HCT116 (cell line): ENCODE measurements around the gene UTS2B. TPM values are rescaled to one million over a fixed set of nuclear protein-coding genes. Genes with fewer than 3 reads are reported as not detected.

Source experiments
- ATAC-seq: fragments of 200-7000 bp; cut with Tn5 transposase; 2 replicates; pipeline ENCODE4 v1.9.1; 2020; ENCODE audit warnings: mild to moderate bottlenecking, moderate library complexity
- BruUV-seq: library from RNA; stranded (reverse); fragments of 400-500 nt; replicated peaks from 2 replicates; lab custom pipeline; 2021; lab: Mats Ljungman, UMichigan
- CTCF ChIA-PET: fragments of 300-600 bp; sonication (Branson Sonifier 250); formaldehyde crosslinking; loops from one replicate; lab custom pipeline; 2021; ENCODE audit warnings: antibody characterized with exemption; lab: Charles Lee
- POLR2A ChIA-PET: fragments of 300-600, 350-600 bp; sonication (Branson Sonifier 250); formaldehyde crosslinking; loops from one replicate; lab custom pipeline; 2021; ENCODE audit warnings: antibody characterized with exemption; lab: Charles Lee
- RAD21 ChIA-PET, 2 experiments: fragments of 300-600 bp; sonication (Branson Sonifier 250); formaldehyde crosslinking; loops; one replicate each; lab custom pipeline; 2023; ENCODE audit warnings: low total read pairs in 2 of 2; ENCODE audit not compliant: uncharacterized antibody in 2 of 2, unreplicated experiment in 2 of 2, low non-redundant PET in 1 of 2; lab: Charles Lee
- DNase-seq: peaks from one replicate; pipeline ENCODE4 v3.0.0-alpha.2; 2010; ENCODE audit warnings: low read depth, low spot score
- H2AFZ ChIP-seq: fragments of 200-600 bp; shearing (Covaris generic), sonication (generic); 2 replicates; pipeline ENCODE4 v1.6.1; 2017; ENCODE audit warnings: low read depth, mixed run types, mixed read lengths, antibody characterized with exemption, low read length; ENCODE audit not compliant: poor library complexity, severe bottlenecking
- H3K27ac ChIP-seq: 2 replicates; pipeline ENCODE4 v1.5.1; 2012; ENCODE audit warnings: low read depth, low read length
- H3K27me3 ChIP-seq: fragments of 200-600 bp; sonication (generic); 2 replicates; pipeline ENCODE4 v1.6.1; 2016; ENCODE audit warnings: mixed run types, low read length, mixed read lengths; ENCODE audit not compliant: insufficient read depth
- H3K36me3 ChIP-seq, 2 experiments: fragments of 200-500 bp in 1 of 2; fragments of 200-600 bp in 1 of 2; sonication (Bioruptor generic) in 1 of 2; sonication (generic) in 1 of 2; 2 replicates each; pipeline versions ENCODE4 v1.5.1 to v1.6.1; 2014 to 2016; ENCODE audit warnings: low read length in 2 of 2, inconsistent platforms in 1 of 2, mixed read lengths in 1 of 2, mixed run types in 1 of 2; ENCODE audit not compliant: insufficient read depth in 2 of 2, control insufficient read depth in 1 of 2
- H3K4me1 ChIP-seq, 2 experiments: fragments of 200-600 bp in 1 of 2; sonication (generic) in 1 of 2; 2 replicates each; pipeline versions ENCODE4 v1.5.1 to v1.6.1; 2012 to 2017; ENCODE audit warnings: low read length in 2 of 2, inconsistent platforms in 1 of 2, mild to moderate bottlenecking in 1 of 2, mixed read lengths in 1 of 2, mixed run types in 1 of 2, moderate library complexity in 1 of 2; ENCODE audit not compliant: insufficient read depth in 2 of 2, control insufficient read depth in 1 of 2
- H3K4me2 ChIP-seq: fragments of 200-600 bp; sonication (generic); 2 replicates; pipeline ENCODE4 v1.6.1; 2017; ENCODE audit warnings: mixed run types, low read length, mixed read lengths
- H3K4me3 ChIP-seq, 2 experiments: fragments of 200-600 bp in 1 of 2; sonication (generic) in 1 of 2; replicated peaks in 1 of 2; 2 replicates each; pipeline ENCODE4 v1.5.1; 2011 to 2016; ENCODE audit warnings: low read length in 2 of 2, control low read depth in 1 of 2, low read depth in 1 of 2, mild to moderate bottlenecking in 1 of 2, mixed read lengths in 1 of 2, mixed run types in 1 of 2
- H3K79me2 ChIP-seq: fragments of 200-600 bp; sonication (generic); 2 replicates; pipeline ENCODE4 v1.6.1; 2017; ENCODE audit warnings: mild to moderate bottlenecking, mixed run types, low read length, moderate library complexity, mixed read lengths; ENCODE audit not compliant: insufficient read depth
- H3K9ac ChIP-seq: fragments of 200-600 bp; sonication (generic); 2 replicates; pipeline ENCODE4 v1.6.1; 2016; ENCODE audit warnings: low read length, mixed read lengths
- H3K9me2 ChIP-seq: fragments of 200-600 bp; sonication (generic), shearing (Covaris generic); 2 replicates; pipeline ENCODE4 v1.6.1; 2017; ENCODE audit warnings: mixed run types, mild to moderate bottlenecking, moderate library complexity; ENCODE audit not compliant: insufficient read depth
- H3K9me3 ChIP-seq, 2 experiments: fragments of 200-500 bp in 1 of 2; fragments of 200-600 bp in 1 of 2; sonication (Bioruptor generic) in 1 of 2; sonication (generic) in 1 of 2; 2 replicates each; pipeline ENCODE4 v1.6.1; 2014 to 2017; ENCODE audit warnings: low read length in 2 of 2, mixed read lengths in 2 of 2, inconsistent platforms in 1 of 2, low read depth in 1 of 2, mild to moderate bottlenecking in 1 of 2, mixed run types in 1 of 2, moderate library complexity in 1 of 2; ENCODE audit not compliant: control insufficient read depth in 1 of 2, insufficient read depth in 1 of 2
- H4K20me1 ChIP-seq: fragments of 200-600 bp; sonication (generic), shearing (Covaris generic); 2 replicates; pipeline ENCODE4 v1.6.1; 2017; ENCODE audit warnings: mixed run types, mild to moderate bottlenecking, moderate library complexity; ENCODE audit not compliant: insufficient read depth
- ATF3 ChIP-seq: IDR thresholded peaks from 2 replicates; pipeline ENCODE4 v1.6.1; 2012
- CBX3 ChIP-seq: IDR thresholded peaks from 2 replicates; pipeline ENCODE4 v1.6.1; 2012; ENCODE audit warnings: low read depth
- CEBPB ChIP-seq: IDR thresholded peaks from 2 replicates; pipeline ENCODE4 v1.6.1; 2012; ENCODE audit warnings: low read depth
- EZH2phosphoT487 ChIP-seq: fragments of 200-600 bp; IDR thresholded peaks from 2 replicates; pipeline ENCODE4 v1.6.1; 2018; ENCODE audit warnings: antibody characterized with exemption, borderline replicate concordance
- FOSL1 ChIP-seq: IDR thresholded peaks from 2 replicates; pipeline ENCODE4 v1.6.1; 2012; ENCODE audit warnings: low read depth
- JUND ChIP-seq: IDR thresholded peaks from 2 replicates; pipeline ENCODE4 v1.6.1; 2012
- MAX ChIP-seq: IDR thresholded peaks from 2 replicates; pipeline ENCODE4 v1.6.1; 2012
- REST ChIP-seq: IDR thresholded peaks from 2 replicates; pipeline ENCODE4 v1.6.1; 2012; ENCODE audit warnings: low read depth
- SIN3A ChIP-seq: IDR thresholded peaks from 2 replicates; pipeline ENCODE4 v1.6.1; 2012; ENCODE audit warnings: low read depth
- SP1 ChIP-seq: IDR thresholded peaks from 2 replicates; pipeline ENCODE4 v1.6.1; 2012; ENCODE audit warnings: low read depth
- SRF ChIP-seq: IDR thresholded peaks from 2 replicates; pipeline ENCODE4 v1.6.1; 2012; ENCODE audit warnings: low read depth
- TCF7L2 ChIP-seq: IDR thresholded peaks from 2 replicates; pipeline ENCODE4 v1.7.0; 2011; ENCODE audit warnings: borderline replicate concordance, inconsistent platforms; ENCODE audit not compliant: insufficient read depth, insufficient read length; ENCODE audit errors: extremely low read depth
- YY1 ChIP-seq: IDR thresholded peaks from 2 replicates; pipeline ENCODE4 v1.6.1; 2011; ENCODE audit warnings: low read length, low read depth, moderate library complexity, mild to moderate bottlenecking; ENCODE audit not compliant: insufficient replicate concordance; ENCODE audit errors: extremely low read depth
- ZBTB33 ChIP-seq: IDR thresholded peaks from 2 replicates; pipeline ENCODE4 v1.6.1; 2011; ENCODE audit warnings: mild to moderate bottlenecking, low read length, moderate library complexity; ENCODE audit not compliant: insufficient replicate concordance; ENCODE audit errors: extremely low read depth
- ZNF274 ChIP-seq: fragments of 200-500 bp; sonication (Bioruptor generic); IDR thresholded peaks from 2 replicates; pipeline ENCODE4 v1.6.1; 2014; ENCODE audit warnings: mild to moderate bottlenecking, low read depth, low read length, inconsistent platforms
- intact Hi-C: fragments of 100-400 bp; cut with micrococcal nuclease; formaldehyde crosslinking; loops from 2 replicates; pipeline ENCODE4 v1.10.0; 2022
- total RNA-seq: library from RNA; stranded (reverse); gene quantifications from one replicate; pipeline ENCODE4 v1.2.1, GENCODE V29; 2021; ENCODE audit not compliant: unreplicated experiment

UTS2B gene
- total RNA-seq, 1 experiment from 2014 or later, result 0.59 TPM

GRCh38 chr3:191342006-191342405 is 11.7 kb upstream of the UTS2B start:
- Histone ChIP-seq H3K9ac (no peak overlapping the region), H3K36me3 (no peaks in the 10 kb centered on the region; a peak in 1 of 4 replicates), H4K20me1 (no peaks in the 10 kb centered on the region; the same call in 1 of the 2 replicates), H3K4me1 (peaks cover 8 to 33% of the 10 kb centered on the region in 2 experiments), H2AFZ (no peak overlapping the region), H3K79me2 (peaks cover 99% of the 10 kb centered on the region), H3K4me3 (no peak overlapping the region), H3K27me3 (no peaks in the 10 kb centered on the region), H3K4me2 (no peak overlapping the region), H3K27ac (no peak overlapping the region), H3K9me3 (no peaks in the 10 kb centered on the region), H3K9me2 (no peaks in the 10 kb centered on the region)
- no peak for TF ChIP-seq EZH2phosphoT487
- ChIA-PET RAD21 (no interaction called here), POLR2A (no interaction called here), CTCF (interaction anchor here (1.2 kb wide), 1 partner anchor 98 kb away, joined by 4 read pairs; no protein-coding TSS in a partner anchor)
- intact Hi-C loops, result no loop called here
- no peak for DNase-seq
- no TSS peak for BruUV-seq
- no peak for ATAC-seq

GRCh38 chr3:191340966-191341365 is 10.6 kb upstream of the UTS2B start:
- no peaks in the 10 kb centered on the region; the same call in 1 of the 2 replicates for H4K20me1 ChIP-seq

More at GRCh38 chr3:191340966-191341365, 10.6 kb upstream of the UTS2B start:
- no peak overlapping the region for H3K4me3 ChIP-seq
- POLR2A ChIA-PET, result interaction anchor here (1.6 kb wide), 1 partner anchor 12 kb away, joined by 3 read pairs; the partner anchor contains the start of gene CCDC50
- no peaks in the 10 kb centered on the region for H3K9me3 ChIP-seq
- peaks cover 18 to 43% of the 10 kb centered on the region in 2 experiments for H3K4me1 ChIP-seq
- no peak for ATAC-seq
- no peaks in the 10 kb centered on the region for H3K9me2 ChIP-seq
- RAD21 ChIA-PET, result no interaction called here
- no peak overlapping the region for H2AFZ ChIP-seq
- CTCF ChIA-PET, result no interaction called here
- no peak for DNase-seq
- intact Hi-C loops, result no loop called here
- H3K27ac ChIP-seq, result no peak overlapping the region
- BruUV-seq, result no TSS peak
- H3K79me2 ChIP-seq, result peaks cover 99% of the 10 kb centered on the region
- H3K27me3 ChIP-seq, result no peaks in the 10 kb centered on the region
- TF ChIP-seq JUND, result no peak
- no peak for TF ChIP-seq SP1
- TF ChIP-seq CBX3, result no peak
- TF ChIP-seq SIN3A, result no peak
- TF ChIP-seq YY1, result no peak
- no peak for TF ChIP-seq SRF
- TF ChIP-seq ZBTB33, result no peak
- TF ChIP-seq CEBPB, result no peak
- no peak for TF ChIP-seq ATF3
- no peak for TF ChIP-seq TCF7L2
- no peak for TF ChIP-seq FOSL1
- TF ChIP-seq MAX, result no peak
- no peak for TF ChIP-seq ZNF274
- TF ChIP-seq REST, result no peak
- H3K9ac ChIP-seq, result no peak overlapping the region
- no peak overlapping the region for H3K4me2 ChIP-seq
- no peaks in the 10 kb centered on the region; a peak in 1 of 4 replicates for H3K36me3 ChIP-seq
